HepG2 (cell line): Measurements from ENCODE around the gene TMEM44.

ENCODE experiments used
- MAX ChIP-seq: IDR thresholded peaks from 2 replicates; pipeline ENCODE4 v1.6.1; 2012; ENCODE audit warnings: inconsistent platforms
- SP5 ChIP-seq: IDR thresholded peaks from 2 replicates; pipeline ENCODE4 v1.6.1; 2016; ENCODE audit warnings: low read depth, borderline replicate concordance
- TEAD2 ChIP-seq: sonication (generic); formaldehyde crosslinking; IDR thresholded peaks from 2 replicates; pipeline ENCODE4 v1.9.0; 2021; ENCODE audit warnings: missing genetic modification reagents
- ZBTB21 ChIP-seq: sonication (generic); formaldehyde crosslinking; IDR thresholded peaks from 2 replicates; pipeline ENCODE4 v1.4.0; 2020; ENCODE audit warnings: missing genetic modification reagents
- ZNF280B ChIP-seq: sonication (generic); formaldehyde crosslinking; IDR thresholded peaks from 2 replicates; pipeline ENCODE4 v1.5.0; 2020; ENCODE audit warnings: missing genetic modification reagents, mild to moderate bottlenecking, borderline replicate concordance
- ZNF83 ChIP-seq: sonication (generic); formaldehyde crosslinking; IDR thresholded peaks from 2 replicates; pipeline ENCODE4 v1.4.0; 2020; ENCODE audit warnings: missing genetic modification reagents, mild to moderate bottlenecking, borderline replicate concordance

GRCh38 chr3:194560047-194560446, 73.2 kb downstream of the TMEM44 start:
- TF ChIP-seq ZNF280B (CRISPR knock-in tag) (no peak), TEAD2 (CRISPR knock-in tag) (no peak), MAX (no peak), ZNF83 (CRISPR knock-in tag) (no peak), ZBTB21 (CRISPR knock-in tag) (no peak), SP5 (no peak)
